CD14-positive monocyte (primary cell): ENCODE results near the gene CLDN20. TPM values are rescaled to one million over a fixed set of nuclear protein-coding genes. Genes with fewer than 3 reads are reported as not detected.

Experiments
- DNase-seq, 3 donors: peaks; one replicate each; pipeline ENCODE4 v3.0.0-alpha.2; 2011 to 2022
- H2AFZ ChIP-seq: 2 replicates; pipeline ENCODE4 v1.6.0; 2012; ENCODE audit warnings: mild to moderate bottlenecking, low read depth, low read length, inconsistent platforms; ENCODE audit not compliant: insufficient read depth, poor library complexity, severe bottlenecking
- H3K27ac ChIP-seq, 2 donors: 1 replicate in 1 of 2; 2 replicates in 1 of 2; pipeline ENCODE4 v1.5.1; 2012 to 2013; ENCODE audit warnings: low read length in 2 of 2, control low read depth in 1 of 2, inconsistent platforms in 1 of 2, low read depth in 1 of 2, mild to moderate bottlenecking in 1 of 2
- H3K27me3 ChIP-seq, 2 donors: one replicate each; pipeline versions ENCODE4 v1.6.0 to v1.6.1; 2011 to 2013; ENCODE audit warnings: low read length in 2 of 2; ENCODE audit not compliant: control insufficient read depth in 2 of 2, insufficient read depth in 2 of 2
- H3K36me3 ChIP-seq, 2 donors: replicated peaks in 1 of 2; 1 replicate in 1 of 2; 2 replicates in 1 of 2; pipeline versions ENCODE4 v1.5.1 to v1.6.1; 2012 to 2013; ENCODE audit warnings: low read length in 2 of 2, control low read depth in 1 of 2, inconsistent platforms in 1 of 2, mild to moderate bottlenecking in 1 of 2; ENCODE audit not compliant: insufficient read depth in 2 of 2, control insufficient read depth in 1 of 2
- H3K4me1 ChIP-seq, 2 donors: 1 replicate in 1 of 2; 2 replicates in 1 of 2; pipeline versions ENCODE4 v1.5.1 to v1.6.1; 2012 to 2013; ENCODE audit warnings: low read length in 2 of 2, control low read depth in 1 of 2, inconsistent platforms in 1 of 2, mild to moderate bottlenecking in 1 of 2, moderate library complexity in 1 of 2; ENCODE audit not compliant: insufficient read depth in 2 of 2, control insufficient read depth in 1 of 2
- H3K4me2 ChIP-seq: replicated peaks from 2 replicates; pipeline ENCODE3; 2012; ENCODE audit warnings: low read length, moderate library complexity, mild to moderate bottlenecking; ENCODE audit not compliant: poor library complexity, severe bottlenecking; ENCODE audit errors: extremely low read depth
- H3K4me3 ChIP-seq, 3 experiments: fragments of 200-600 bp in 1 of 3; sonication (generic) in 1 of 3; replicated peaks in 1 of 3; 1 replicate in 2 of 3; 2 replicates in 1 of 3; pipeline ENCODE4 v1.5.1; 2011 to 2013; ENCODE audit warnings: low read length in 3 of 3, mild to moderate bottlenecking in 3 of 3, control low read depth in 2 of 3, low read depth in 2 of 3, inconsistent platforms in 1 of 3, moderate library complexity in 1 of 3
- H3K79me2 ChIP-seq: 2 replicates; pipeline ENCODE4 v1.6.0; 2012; ENCODE audit warnings: mild to moderate bottlenecking, control low read depth, inconsistent platforms, low read length, moderate library complexity; ENCODE audit not compliant: insufficient read depth
- H3K9ac ChIP-seq: 2 replicates; pipeline ENCODE4 v1.6.0; 2017; ENCODE audit warnings: low read length, mild to moderate bottlenecking; ENCODE audit not compliant: insufficient read depth, poor library complexity, severe bottlenecking
- H3K9me3 ChIP-seq, 2 donors: replicated peaks in 1 of 2; 1 replicate in 1 of 2; 2 replicates in 1 of 2; pipeline versions ENCODE4 v1.5.1 to v1.6.1; 2012 to 2013; ENCODE audit warnings: low read length in 2 of 2, control low read depth in 1 of 2; ENCODE audit not compliant: control insufficient read depth in 1 of 2, insufficient read depth in 1 of 2
- H4K20me1 ChIP-seq: 2 replicates; pipeline ENCODE4 v1.6.0; 2012; ENCODE audit warnings: mild to moderate bottlenecking, low read length, control low read depth, moderate library complexity; ENCODE audit not compliant: insufficient read depth
- H3K27ac Mint-ChIP-seq, 7 donors: one replicate each; pipeline ENCODE4 v1.8.0; 2020; ENCODE audit warnings: mild to moderate bottlenecking in 7 of 7, mixed read lengths in 7 of 7, moderate library complexity in 6 of 7, inconsistent platforms in 2 of 7
- H3K27me3 Mint-ChIP-seq, 3 donors: one replicate each; pipeline ENCODE4 v1.8.0; 2021 to 2022; ENCODE audit warnings: low read depth in 3 of 3, mild to moderate bottlenecking in 3 of 3, mixed read lengths in 3 of 3, moderate library complexity in 3 of 3, inconsistent platforms in 1 of 3
- H3K36me3 Mint-ChIP-seq, 2 donors: one replicate each; pipeline ENCODE4 v1.8.0; 2020; ENCODE audit warnings: mixed read lengths in 2 of 2, inconsistent platforms in 1 of 2, mild to moderate bottlenecking in 1 of 2
- H3K4me1 Mint-ChIP-seq: one replicate; pipeline ENCODE4 v1.8.0; 2020; ENCODE audit warnings: mild to moderate bottlenecking, mixed read lengths
- H3K4me3 Mint-ChIP-seq, 2 donors: one replicate each; pipeline ENCODE4 v1.8.0; 2020; ENCODE audit warnings: mild to moderate bottlenecking in 2 of 2, mixed read lengths in 2 of 2, moderate library complexity in 1 of 2
- H3K9me3 Mint-ChIP-seq, 7 donors: one replicate each; pipeline ENCODE4 v1.8.0; 2020 to 2022; ENCODE audit warnings: mixed read lengths in 7 of 7, mild to moderate bottlenecking in 6 of 7, moderate library complexity in 6 of 7, inconsistent platforms in 2 of 7
- WGBS: methylation state at CpG from one replicate; pipeline ENCODE4 v1.1.5; 2013; ENCODE audit warnings: missing lambda C conversion rate; ENCODE audit not compliant: insufficient coverage; 5-methylcytosine and 5-hydroxymethylcytosine counted together
- intact Hi-C, 2 donors: fragments of 100-400 bp; cut with micrococcal nuclease; formaldehyde crosslinking; loops; one replicate each; pipeline versions ENCODE4 v1.15.0 to v1.15.1; 2023
- polyA plus RNA-seq, 3 donors: library from polyadenylated mRNA; depleted of rRNA in 1 of 3; unstranded in 2 of 3; stranded (reverse) in 1 of 3; fragments of 300-500 nt in 2 of 3; fragments of >200 nt in 1 of 3; fragmentation: Illumina TruSeq in 2 of 3; gene quantifications; 1 replicate in 2 of 3; 2 replicates in 1 of 3; pipeline ENCODE4 v1.2.3, GENCODE V29; 2012 to 2021
- TF ChIP-seq, protein P1 (sequence below): fragments of 200-600 bp; IDR thresholded peaks from one replicate; pipeline ENCODE4 v1.8.0; 2022; ENCODE audit warnings: antibody characterized with exemption, mild to moderate bottlenecking

Gene CLDN20
- polyA plus RNA-seq, 3 donors, result not detected

DNA sequence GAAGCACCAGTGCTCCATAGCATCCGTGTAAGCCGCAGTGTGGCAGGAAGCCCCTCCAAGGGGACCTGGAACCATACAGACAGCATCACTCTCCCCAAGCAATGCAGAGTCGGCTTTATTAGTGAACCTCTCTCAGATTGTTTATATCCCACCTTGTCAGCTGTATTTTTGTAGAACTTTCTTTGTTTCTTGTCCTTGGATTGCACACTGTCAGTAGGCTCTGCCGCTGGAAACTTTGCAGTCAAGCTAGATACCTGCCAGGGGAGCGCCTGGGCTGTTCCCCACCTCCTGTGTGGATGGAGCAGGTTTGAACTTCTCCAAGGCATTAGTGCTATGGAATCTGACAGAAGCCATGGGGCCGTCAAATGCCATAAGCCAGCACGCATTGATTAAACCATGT, 18.6 kb upstream of the CLDN20 start:
- Histone ChIP-seq H3K9me3 (no peaks in the 10 kb centered on the region), H3K4me1 (no peaks in the 10 kb centered on the region), H3K27ac (no peak overlapping the region), H3K4me2 (no peak overlapping the region), H4K20me1 (no peaks in the 10 kb centered on the region), H3K79me2 (no peaks in the 10 kb centered on the region), H2AFZ (no peak overlapping the region), H3K36me3 (no peaks in the 10 kb centered on the region), H3K27me3 (no peaks in the 10 kb centered on the region), H3K4me3 (no peak overlapping the region), H3K9ac (no peak overlapping the region)
- DNase-seq, result no peak
- peaks cover 0 to 2% (median 1%) of the 10 kb centered on the region in 3 donors for H3K27me3 Mint-ChIP-seq
- H3K4me1 Mint-ChIP-seq, result no peaks in the 10 kb centered on the region
- intact Hi-C loops, result loop anchor here (5.0 kb wide), 1 partner anchor 68 kb away; no protein-coding TSS in a partner anchor
- H3K36me3 Mint-ChIP-seq, result peaks cover 2 to 6% of the 10 kb centered on the region in 2 donors
- 97% methylated on average over 7 of the region's 7 CpGs for WGBS
- H3K27ac Mint-ChIP-seq, result no peak overlapping the region
- peaks cover 0 to 2% (median 0%) of the 10 kb centered on the region in 7 donors for H3K9me3 Mint-ChIP-seq
- TF ChIP-seq, protein P1, sequence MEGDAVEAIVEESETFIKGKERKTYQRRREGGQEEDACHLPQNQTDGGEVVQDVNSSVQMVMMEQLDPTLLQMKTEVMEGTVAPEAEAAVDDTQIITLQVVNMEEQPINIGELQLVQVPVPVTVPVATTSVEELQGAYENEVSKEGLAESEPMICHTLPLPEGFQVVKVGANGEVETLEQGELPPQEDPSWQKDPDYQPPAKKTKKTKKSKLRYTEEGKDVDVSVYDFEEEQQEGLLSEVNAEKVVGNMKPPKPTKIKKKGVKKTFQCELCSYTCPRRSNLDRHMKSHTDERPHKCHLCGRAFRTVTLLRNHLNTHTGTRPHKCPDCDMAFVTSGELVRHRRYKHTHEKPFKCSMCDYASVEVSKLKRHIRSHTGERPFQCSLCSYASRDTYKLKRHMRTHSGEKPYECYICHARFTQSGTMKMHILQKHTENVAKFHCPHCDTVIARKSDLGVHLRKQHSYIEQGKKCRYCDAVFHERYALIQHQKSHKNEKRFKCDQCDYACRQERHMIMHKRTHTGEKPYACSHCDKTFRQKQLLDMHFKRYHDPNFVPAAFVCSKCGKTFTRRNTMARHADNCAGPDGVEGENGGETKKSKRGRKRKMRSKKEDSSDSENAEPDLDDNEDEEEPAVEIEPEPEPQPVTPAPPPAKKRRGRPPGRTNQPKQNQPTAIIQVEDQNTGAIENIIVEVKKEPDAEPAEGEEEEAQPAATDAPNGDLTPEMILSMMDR, result no peak
- no peak overlapping the region for H3K4me3 Mint-ChIP-seq

DNA sequence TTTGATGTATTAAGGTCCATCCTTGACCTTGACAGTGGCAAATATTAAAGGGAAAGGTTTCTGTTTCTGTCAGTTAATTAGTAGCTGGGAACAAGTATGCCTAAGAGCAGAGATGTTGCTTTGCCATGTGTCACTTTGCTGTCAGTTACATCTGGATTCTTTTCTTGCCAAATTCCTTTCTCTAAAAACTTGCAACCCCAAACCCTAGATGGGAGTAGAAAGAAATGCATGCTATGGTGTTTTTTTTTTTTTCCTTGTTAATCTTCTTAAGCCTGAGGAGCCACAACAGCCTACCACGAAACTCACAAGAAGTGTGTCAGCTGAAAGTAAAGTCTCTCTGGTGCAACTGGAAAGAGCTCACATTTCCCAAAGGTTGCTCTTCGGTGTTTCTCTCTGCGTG, 18.0 kb upstream of the CLDN20 start:
- H3K27me3 Mint-ChIP-seq, result peaks cover 0 to 2% (median 1%) of the 10 kb centered on the region in 3 donors
- Histone ChIP-seq H3K9me3 (no peaks in the 10 kb centered on the region), H3K9ac (no peak overlapping the region), H3K79me2 (no peaks in the 10 kb centered on the region), H3K27ac (no peak overlapping the region), H3K36me3 (peaks cover 0 to 6% of the 10 kb centered on the region in 2 donors), H3K4me2 (no peak overlapping the region), H4K20me1 (no peaks in the 10 kb centered on the region), H2AFZ (no peak overlapping the region), H3K4me1 (no peaks in the 10 kb centered on the region), H3K27me3 (no peaks in the 10 kb centered on the region), H3K4me3 (no peak overlapping the region)
- DNase-seq, result no peak
- WGBS, result 100% methylated on average over 3 of the region's 3 CpGs
- H3K4me1 Mint-ChIP-seq, result no peaks in the 10 kb centered on the region
- intact Hi-C loops, result loop anchor here (5.0 kb wide), 1 partner anchor 69 kb away; no protein-coding TSS in a partner anchor
- H3K9me3 Mint-ChIP-seq, result peaks cover 0 to 2% (median 0%) of the 10 kb centered on the region in 7 donors
- TF ChIP-seq, protein P1, result no peak
- H3K27ac Mint-ChIP-seq, result peak overlapping the region in 1 of 7 donors; percentile 1
- peaks cover 7 to 12% of the 10 kb centered on the region in 2 donors for H3K36me3 Mint-ChIP-seq
- no peak overlapping the region for H3K4me3 Mint-ChIP-seq
